Kidney (tissue), 14 donors: ENCODE results near the gene SUSD4. TPM values are rescaled to one million over a fixed set of nuclear protein-coding genes. Genes with fewer than 3 reads are reported as not detected.

Experiments
- DNase-seq, 5 donors: peaks; one replicate each; pipeline ENCODE4 v3.0.0-alpha.2; 2013 to 2020
- FAIRE-seq: peaks from 2 replicates; lab custom pipeline; 2012; peaks lifted over from hg19 to GRCh38; lab: Jason Lieb, UNC
- H3K27ac ChIP-seq, 2 donors: one replicate each; pipeline ENCODE4 v1.7.0; 2013; ENCODE audit warnings: low read depth in 2 of 2, low read length in 2 of 2, inconsistent platforms in 1 of 2
- H3K27me3 ChIP-seq: one replicate; pipeline ENCODE4 v1.7.1; 2013; ENCODE audit warnings: low read length, inconsistent platforms; ENCODE audit not compliant: control insufficient read depth, insufficient read depth
- H3K36me3 ChIP-seq, 3 donors: one replicate each; pipeline versions ENCODE4 v1.7.0 to v1.7.1; 2013; ENCODE audit warnings: low read length in 3 of 3, control low read depth in 1 of 3, inconsistent platforms in 1 of 3; ENCODE audit not compliant: insufficient read depth in 3 of 3, control insufficient read depth in 2 of 3
- H3K4me1 ChIP-seq, 3 donors: one replicate each; pipeline versions ENCODE4 v1.7.0 to v1.7.1; 2013; ENCODE audit warnings: low read length in 3 of 3, inconsistent platforms in 1 of 3, low read depth in 1 of 3; ENCODE audit not compliant: control insufficient read depth in 2 of 3, insufficient read depth in 2 of 3
- H3K4me3 ChIP-seq, 3 donors: one replicate each; pipeline versions ENCODE4 v1.7.0 to v1.8.1; 2013; ENCODE audit warnings: low read length in 3 of 3, control low read depth in 1 of 3, inconsistent platforms in 1 of 3
- H3K9ac ChIP-seq, 3 donors: one replicate each; pipeline versions ENCODE4 v1.7.0 to v1.7.1; 2013; ENCODE audit warnings: low read length in 3 of 3, control low read depth in 1 of 3, inconsistent platforms in 1 of 3
- H3K9me3 ChIP-seq, 3 donors: one replicate each; pipeline versions ENCODE4 v1.7.0 to v1.7.1; 2013; ENCODE audit warnings: low read length in 3 of 3, control low read depth in 1 of 3, inconsistent platforms in 1 of 3; ENCODE audit not compliant: control insufficient read depth in 2 of 3, insufficient read depth in 1 of 3
- intact Hi-C: fragments of 100-400 bp; cut with DNase I; formaldehyde crosslinking; loops from one replicate; pipeline ENCODE4 v1.11.1; 2022
- polyA plus RNA-seq: library from polyadenylated mRNA; stranded (reverse); fragments of 350-450 nt; fragmentation: Illumina TruSeq; extraction: RNeasy Lipid Tissue Mini Kit (QIAGEN cat#74804); gene quantifications from one replicate; pipeline ENCODE4 v1.2.3, GENCODE V29; 2014; ENCODE audit warnings: low read depth, low replicate concordance; ENCODE audit not compliant: insufficient read depth
- total RNA-seq: library from RNA; stranded (reverse); fragmentation: NEBNext Ultra II Directional; extraction: Animal tissue kit (Norgen Biotek cat#: 25700); gene quantifications from one replicate; pipeline ENCODE4 v1.2.1, GENCODE V29; 2021
- TF ChIP-seq, protein P1 (sequence below): IDR thresholded peaks from 3 replicates; pipeline ENCODE4 v1.5.1; 2012; ENCODE audit warnings: mild to moderate bottlenecking, moderate library complexity, borderline replicate concordance; ENCODE audit not compliant: insufficient read depth; ENCODE audit errors: extremely low read depth
- donor health status: control.
- donor health status: control.
- donor health status: control.
- donor health status: control.
- donor health status: control.
- donor health status: DM: yes; HTN: yes; CAD: no.
- donor health status: Normal renal cell carcinoma (clear cell type).

Gene SUSD4
- total and polyA plus RNA-seq, 2 donors from 2014 or later = 14.0 to 23.7 TPM

DNA sequence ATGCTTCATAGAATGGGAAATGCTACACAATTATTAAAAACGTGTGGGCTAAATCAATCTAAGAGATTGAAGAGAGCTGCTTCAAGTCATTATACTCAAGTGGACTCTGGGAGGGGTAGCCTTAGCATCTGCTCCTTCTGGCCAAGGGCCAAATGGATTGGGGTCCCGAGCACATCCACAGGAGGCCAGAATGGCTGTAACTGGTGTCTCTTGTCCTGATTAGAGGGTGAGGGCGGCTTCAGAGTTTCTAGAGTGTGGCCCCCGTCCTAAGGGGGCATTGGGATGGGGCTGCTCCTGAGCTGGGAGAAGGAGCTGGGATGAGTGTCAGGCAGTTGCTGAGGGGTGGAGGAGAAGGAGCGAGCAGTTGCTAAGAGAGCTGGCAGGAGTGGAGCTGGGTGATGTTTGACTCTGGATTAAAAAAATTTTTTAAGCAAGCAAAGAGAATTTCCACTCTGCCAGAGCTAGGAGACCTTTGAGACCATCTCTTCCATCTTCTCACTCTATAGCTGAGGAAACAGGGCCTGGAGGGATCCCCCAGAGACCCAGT is 149.6 kb downstream of the SUSD4 start:
- intact Hi-C loops = no loop called here
- Histone ChIP-seq H3K9ac (no peak overlapping the region), H3K36me3 (no peaks in the 10 kb centered on the region), H3K27me3 (no peaks in the 10 kb centered on the region), H3K27ac (no peak overlapping the region), H3K4me3 (no peak overlapping the region), H3K4me1 (peaks cover 0 to 9% (median 0%) of the 10 kb centered on the region in 3 donors), H3K9me3 (peaks cover 0 to 9% (median 0%) of the 10 kb centered on the region in 3 donors)
- TF ChIP-seq, protein P1, sequence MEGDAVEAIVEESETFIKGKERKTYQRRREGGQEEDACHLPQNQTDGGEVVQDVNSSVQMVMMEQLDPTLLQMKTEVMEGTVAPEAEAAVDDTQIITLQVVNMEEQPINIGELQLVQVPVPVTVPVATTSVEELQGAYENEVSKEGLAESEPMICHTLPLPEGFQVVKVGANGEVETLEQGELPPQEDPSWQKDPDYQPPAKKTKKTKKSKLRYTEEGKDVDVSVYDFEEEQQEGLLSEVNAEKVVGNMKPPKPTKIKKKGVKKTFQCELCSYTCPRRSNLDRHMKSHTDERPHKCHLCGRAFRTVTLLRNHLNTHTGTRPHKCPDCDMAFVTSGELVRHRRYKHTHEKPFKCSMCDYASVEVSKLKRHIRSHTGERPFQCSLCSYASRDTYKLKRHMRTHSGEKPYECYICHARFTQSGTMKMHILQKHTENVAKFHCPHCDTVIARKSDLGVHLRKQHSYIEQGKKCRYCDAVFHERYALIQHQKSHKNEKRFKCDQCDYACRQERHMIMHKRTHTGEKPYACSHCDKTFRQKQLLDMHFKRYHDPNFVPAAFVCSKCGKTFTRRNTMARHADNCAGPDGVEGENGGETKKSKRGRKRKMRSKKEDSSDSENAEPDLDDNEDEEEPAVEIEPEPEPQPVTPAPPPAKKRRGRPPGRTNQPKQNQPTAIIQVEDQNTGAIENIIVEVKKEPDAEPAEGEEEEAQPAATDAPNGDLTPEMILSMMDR = no peak
- FAIRE-seq (no peak), DNase-seq (peak in 1 of 5 donors; percentile 7)

DNA sequence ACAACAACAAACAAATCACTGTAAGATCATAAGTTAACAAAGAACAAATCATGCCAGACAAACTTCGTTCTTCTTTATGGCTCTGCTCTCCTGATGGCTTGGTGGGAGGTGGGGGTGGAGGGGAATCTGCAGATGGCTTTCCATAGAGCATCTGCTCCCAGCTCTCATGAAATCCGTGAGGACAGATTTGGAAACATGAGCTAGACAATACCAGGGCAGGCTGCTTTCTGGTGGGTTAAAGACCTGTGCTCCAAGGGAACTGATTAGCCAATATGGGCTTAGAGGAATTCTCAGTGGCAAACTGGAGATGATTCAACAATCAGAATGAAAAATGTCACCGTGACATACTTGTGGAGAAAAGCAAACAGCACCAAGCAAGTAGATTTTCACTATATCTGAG is 151.5 kb downstream of the SUSD4 start:
- H3K36me3 ChIP-seq = no peaks in the 10 kb centered on the region
- TF ChIP-seq, protein P1 = no peak
- H3K27ac ChIP-seq = no peak overlapping the region
- FAIRE-seq (no peak), DNase-seq (no peak)
- H3K9me3 ChIP-seq = no peaks in the 10 kb centered on the region
- intact Hi-C loops = no loop called here
- no peak overlapping the region for H3K4me3 ChIP-seq
- no peaks in the 10 kb centered on the region for H3K27me3 ChIP-seq
- H3K4me1 ChIP-seq = peaks cover 0 to 9% (median 0%) of the 10 kb centered on the region in 3 donors
- no peak overlapping the region for H3K9ac ChIP-seq

DNA sequence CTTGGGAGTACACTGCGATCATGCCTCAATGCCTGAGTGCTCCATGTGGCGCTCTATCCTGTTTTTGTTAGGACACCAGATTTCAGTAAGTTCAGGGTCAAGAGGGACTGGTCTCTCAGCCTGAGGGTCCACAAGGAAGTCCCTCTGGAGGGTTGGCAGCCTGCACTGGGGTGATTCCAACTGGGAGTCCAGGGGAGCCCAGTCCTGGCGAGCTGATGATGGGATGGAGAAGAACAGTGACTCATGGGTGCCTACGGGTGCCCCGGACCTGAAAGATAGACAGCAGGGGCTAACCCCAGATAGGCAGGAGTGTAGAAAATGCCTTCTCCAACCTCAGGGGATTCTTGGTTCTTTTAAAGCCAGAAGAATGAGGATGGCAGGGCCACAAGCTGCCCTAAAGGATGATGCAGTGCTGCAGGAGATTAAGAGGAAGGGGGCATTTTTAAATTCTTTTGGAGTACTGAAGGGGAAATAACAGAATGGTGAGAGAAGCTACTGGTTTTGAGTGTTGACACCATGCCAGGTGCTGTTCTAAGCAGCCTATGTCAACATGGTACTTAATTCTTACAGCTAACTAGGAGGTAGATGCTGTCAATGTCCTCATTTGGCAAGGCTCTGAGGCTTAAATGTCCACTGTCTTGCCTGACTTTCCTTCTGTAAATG is 152.5 kb downstream of the SUSD4 start:
- no peak for FAIRE-seq
- DNase-seq = no peak
- no peaks in the 10 kb centered on the region for H3K9me3 ChIP-seq
- H3K9ac ChIP-seq = no peak overlapping the region
- intact Hi-C loops = no loop called here
- H3K4me1 ChIP-seq = peaks cover 0 to 9% (median 0%) of the 10 kb centered on the region in 3 donors
- H3K27ac ChIP-seq = no peak overlapping the region
- no peaks in the 10 kb centered on the region for H3K36me3 ChIP-seq
- no peaks in the 10 kb centered on the region for H3K27me3 ChIP-seq
- no peak overlapping the region for H3K4me3 ChIP-seq
- TF ChIP-seq, protein P1 = no peak
